Large intestine (tissue), 3 donors: ENCODE measurements around the gene HOXA11. TPM values are rescaled to one million over a fixed set of nuclear protein-coding genes. Genes with fewer than 3 reads are reported as not detected.

Experiments
- DNase-seq, 2 donors: peaks; one replicate each; pipeline versions ENCODE4 v3.0.0 to v3.0.0-alpha.2; 2013
- H3K27ac ChIP-seq: one replicate; pipeline ENCODE4 v1.5.1; 2013; ENCODE audit warnings: low read length
- H3K27me3 ChIP-seq: 2 replicates; pipeline ENCODE4 v1.6.1; 2013; ENCODE audit warnings: low read length; ENCODE audit not compliant: control insufficient read depth, insufficient read depth
- H3K36me3 ChIP-seq: 2 replicates; pipeline ENCODE4 v1.6.1; 2013; ENCODE audit warnings: low read length; ENCODE audit not compliant: control insufficient read depth, insufficient read depth
- H3K4me1 ChIP-seq: one replicate; pipeline ENCODE4 v1.6.1; 2013; ENCODE audit warnings: low read length; ENCODE audit not compliant: control insufficient read depth, insufficient read depth
- H3K4me3 ChIP-seq: one replicate; pipeline ENCODE4 v1.5.1; 2013; ENCODE audit warnings: low read length
- H3K9me3 ChIP-seq: one replicate; pipeline ENCODE4 v1.6.1; 2013; ENCODE audit warnings: mild to moderate bottlenecking, low read depth, low read length, moderate library complexity; ENCODE audit not compliant: control insufficient read depth
- WGBS: methylation state at CpG from one replicate; pipeline ENCODE4 v1.1.5; 2013; ENCODE audit warnings: low lambda C conversion rate; ENCODE audit not compliant: insufficient coverage; 5-methylcytosine and 5-hydroxymethylcytosine counted together
- polyA plus RNA-seq: library from polyadenylated mRNA; unstranded; fragments of 120-200 nt; gene quantifications from one replicate; pipeline ENCODE4 v1.2.1, GENCODE V29; 2013

The HOXA11 gene
- polyA plus RNA-seq, 1 donor = not detected

DNA sequence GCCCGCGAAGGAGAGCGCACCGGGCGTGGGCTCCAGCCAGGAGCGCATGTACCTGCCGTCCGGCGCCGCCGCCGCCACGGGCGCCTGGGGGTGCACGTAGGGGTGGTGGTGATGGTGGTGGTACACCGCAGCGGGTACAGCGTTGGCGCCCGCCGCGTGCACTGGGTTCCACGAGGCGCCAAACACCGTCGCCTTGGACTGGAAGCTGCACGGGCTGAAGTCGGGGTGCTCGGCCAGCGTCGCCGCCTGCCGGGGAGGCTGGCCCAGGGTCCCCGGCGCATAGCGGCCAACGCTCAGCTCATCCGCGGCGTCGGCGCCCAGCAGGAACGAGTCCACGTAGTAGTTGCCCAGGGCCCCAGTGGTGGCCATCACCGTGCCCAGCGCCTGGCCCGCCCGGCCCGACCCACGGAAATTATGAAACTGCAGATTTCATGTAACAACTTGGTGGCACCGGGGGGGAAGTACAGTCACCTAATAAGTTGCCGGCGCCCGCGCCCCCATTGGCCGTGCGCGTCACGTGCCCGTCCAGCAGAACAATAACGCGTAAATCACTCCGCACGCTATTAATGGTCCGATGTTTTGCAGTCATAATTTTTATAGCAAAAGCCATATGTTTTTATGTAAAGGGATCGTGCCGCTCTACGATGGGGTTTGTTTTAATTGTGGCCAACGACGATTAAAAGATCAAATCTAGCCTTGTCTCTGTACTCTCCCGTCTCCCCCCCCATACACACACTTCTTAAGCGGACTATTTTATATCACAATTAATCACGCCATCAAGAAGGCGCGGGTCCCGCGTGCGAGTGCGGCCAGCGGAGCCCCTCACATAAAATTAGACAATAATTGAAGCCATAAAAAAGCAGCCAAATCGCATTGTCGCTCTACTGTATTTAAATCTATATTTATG is 19.7 kb downstream of the HOXA11 start, which contains the start of gene HOXA9:
Gene HOXA9 (minus strand): TSS at position 449 of the 907 bp plus-strand sequence. CDS start 80 bp downstream, at position 369.
- peaks cover 96% of the 10 kb centered on the region for H3K27me3 ChIP-seq
- peaks cover 5% of the 10 kb centered on the region for H3K4me1 ChIP-seq
- H3K4me3 ChIP-seq = peak within 1 kb of the TSS; percentile 43
- no peak for DNase-seq
- 12% methylated on average over 4 of the region's 82 CpGs for WGBS
- H3K36me3 ChIP-seq = no peaks in the 10 kb centered on the region
- peak within 1 kb of the TSS; percentile 14 for H3K27ac ChIP-seq
- H3K9me3 ChIP-seq = peaks cover 49% of the 10 kb centered on the region

DNA sequence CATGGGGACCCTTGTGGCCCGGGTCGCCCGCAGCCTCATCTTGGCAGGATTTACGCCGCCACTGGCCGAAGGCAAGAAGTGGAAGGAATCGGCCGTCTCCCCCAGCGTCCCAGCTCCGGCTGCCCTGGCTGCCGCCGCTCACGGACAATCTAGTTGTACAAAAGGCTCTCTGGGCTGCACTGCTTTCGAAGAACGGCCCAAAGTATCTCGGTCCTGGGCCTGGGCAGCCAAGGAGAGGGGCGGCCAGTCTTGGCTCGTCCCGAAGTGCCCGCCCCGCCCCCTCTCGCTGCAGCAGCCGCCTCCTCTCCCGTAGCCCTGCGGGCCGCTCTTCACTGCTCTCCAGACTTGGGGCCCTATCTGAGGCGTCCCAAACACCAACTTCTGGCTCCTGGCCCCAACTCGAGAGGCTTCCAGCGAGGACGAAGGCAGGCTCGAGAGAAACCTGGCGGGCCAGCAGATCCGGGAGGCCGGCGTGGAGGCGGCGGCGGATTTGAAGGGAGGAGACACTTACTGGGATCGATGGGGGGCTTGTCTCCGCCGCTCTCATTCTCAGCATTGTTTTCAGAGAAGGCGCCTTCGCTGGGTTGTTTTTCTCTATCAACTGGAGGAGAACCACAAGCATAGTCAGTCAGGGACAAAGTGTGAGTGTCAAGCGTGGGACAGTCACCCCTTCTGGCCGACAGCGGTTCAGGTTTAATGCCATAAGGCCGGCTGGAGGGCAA is 20.5 kb downstream of the HOXA11 start:
- Histone ChIP-seq H3K4me3 (peak overlapping the region; percentile 43), H3K36me3 (no peaks in the 10 kb centered on the region), H3K4me1 (peaks cover 9% of the 10 kb centered on the region), H3K27ac (peak overlapping the region; percentile 8), H3K9me3 (peaks cover 46% of the 10 kb centered on the region), H3K27me3 (peaks cover 96% of the 10 kb centered on the region)
- WGBS = no CpG with 5 or more reads among the region's 47 CpGs
- no peak for DNase-seq

DNA sequence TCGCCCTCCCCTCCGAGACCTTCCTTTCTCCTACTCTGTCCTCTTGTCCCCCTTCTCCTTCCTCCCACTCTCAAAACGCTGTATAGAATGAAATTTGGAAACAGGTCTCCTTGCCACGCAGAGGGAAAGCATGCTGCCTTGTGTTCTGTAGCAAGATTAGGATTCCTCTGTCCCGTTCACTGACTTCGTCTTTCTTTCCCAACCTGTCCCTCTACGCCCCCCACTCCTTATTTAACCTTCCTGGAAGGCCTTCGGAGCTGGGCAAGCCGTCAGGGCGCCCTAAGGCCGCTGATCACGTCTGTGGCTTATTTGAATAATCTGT is 21.0 kb downstream of the HOXA11 start:
- no peak overlapping the region for H3K27ac ChIP-seq
- no peak for DNase-seq
- H3K36me3 ChIP-seq = no peaks in the 10 kb centered on the region
- H3K27me3 ChIP-seq = peaks cover 96% of the 10 kb centered on the region
- 18% methylated on average over 2 of the region's 12 CpGs for WGBS
- peaks cover 9% of the 10 kb centered on the region for H3K4me1 ChIP-seq
- peaks cover 42% of the 10 kb centered on the region for H3K9me3 ChIP-seq
- H3K4me3 ChIP-seq = peak overlapping the region; percentile 43

DNA sequence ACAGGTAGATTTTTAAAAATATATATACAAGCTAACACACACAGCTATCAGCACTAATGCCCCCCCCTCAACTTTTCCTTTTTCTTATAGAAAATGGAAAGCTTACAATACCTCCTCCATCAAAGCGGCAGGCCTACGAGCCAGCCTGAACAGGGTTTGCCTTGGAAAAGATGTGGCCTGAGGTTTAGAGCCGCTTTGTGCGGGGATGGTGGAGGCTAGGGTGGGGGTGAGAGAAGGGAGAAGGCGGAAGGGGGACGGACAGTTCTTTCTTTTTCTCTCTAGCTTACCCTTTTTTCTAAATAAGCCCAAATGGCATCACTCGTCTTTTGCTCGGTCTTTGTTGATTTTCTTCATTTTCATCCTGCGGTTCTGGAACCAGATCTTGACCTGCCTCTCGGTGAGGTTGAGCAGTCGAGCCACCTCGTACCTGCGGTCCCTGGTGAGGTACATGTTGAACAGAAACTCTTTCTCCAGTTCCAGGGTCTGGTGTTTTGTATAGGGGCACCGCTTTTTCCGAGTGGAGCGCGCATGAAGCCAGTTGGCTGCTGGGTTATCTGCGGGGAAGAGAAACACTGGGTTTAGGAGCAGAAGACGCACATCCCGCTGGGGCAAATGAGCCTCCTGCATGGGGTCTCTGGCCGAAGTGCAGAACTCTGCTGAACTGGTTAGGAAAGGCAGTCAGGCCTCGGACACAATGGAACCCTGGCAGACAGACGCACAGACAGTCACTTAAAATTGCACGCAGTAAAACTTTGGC is 21.6 kb downstream of the HOXA11 start:
- no peak overlapping the region for H3K27ac ChIP-seq
- no peaks in the 10 kb centered on the region for H3K36me3 ChIP-seq
- peaks cover 9% of the 10 kb centered on the region for H3K4me1 ChIP-seq
- H3K4me3 ChIP-seq = peak overlapping the region; percentile 43
- H3K27me3 ChIP-seq = peaks cover 96% of the 10 kb centered on the region
- DNase-seq = no peak
- H3K9me3 ChIP-seq = peaks cover 40% of the 10 kb centered on the region
- 0% methylated on average over 1 of the region's 24 CpGs for WGBS

DNA sequence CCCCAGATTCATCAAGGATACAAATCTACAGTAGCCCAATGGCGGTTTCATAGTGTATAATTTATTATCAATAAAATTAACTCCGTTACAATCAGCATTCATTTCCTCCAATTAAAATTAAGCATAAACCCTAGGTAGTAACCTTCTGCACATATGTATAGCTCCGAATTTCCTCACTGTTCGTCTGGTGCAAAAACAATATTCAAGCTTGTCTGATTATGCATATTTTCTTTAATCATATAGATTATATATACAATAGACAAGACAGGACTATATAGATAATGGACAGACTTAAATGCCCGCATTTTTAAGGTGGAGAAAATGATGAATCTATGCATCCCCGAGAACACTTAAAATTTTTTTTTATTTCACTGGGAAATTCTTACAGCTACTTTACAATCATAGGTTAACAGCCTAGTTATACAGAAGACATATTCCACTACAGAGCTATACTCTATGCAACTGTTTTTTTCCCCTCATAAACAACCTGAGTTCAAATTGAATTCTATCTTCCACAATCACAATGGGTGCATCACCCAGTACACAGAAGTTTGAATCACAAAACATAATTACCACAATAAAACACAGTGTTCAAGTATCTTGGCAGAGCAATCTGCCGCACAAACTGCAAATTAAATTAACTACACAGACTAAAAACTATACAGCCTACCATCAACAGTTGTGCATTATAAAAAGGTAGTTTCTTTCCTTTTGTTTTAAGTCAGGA is 22.3 kb downstream of the HOXA11 start:
- peak overlapping the region; percentile 43 for H3K4me3 ChIP-seq
- H3K27me3 ChIP-seq = peaks cover 96% of the 10 kb centered on the region
- no peak overlapping the region for H3K27ac ChIP-seq

DNA sequence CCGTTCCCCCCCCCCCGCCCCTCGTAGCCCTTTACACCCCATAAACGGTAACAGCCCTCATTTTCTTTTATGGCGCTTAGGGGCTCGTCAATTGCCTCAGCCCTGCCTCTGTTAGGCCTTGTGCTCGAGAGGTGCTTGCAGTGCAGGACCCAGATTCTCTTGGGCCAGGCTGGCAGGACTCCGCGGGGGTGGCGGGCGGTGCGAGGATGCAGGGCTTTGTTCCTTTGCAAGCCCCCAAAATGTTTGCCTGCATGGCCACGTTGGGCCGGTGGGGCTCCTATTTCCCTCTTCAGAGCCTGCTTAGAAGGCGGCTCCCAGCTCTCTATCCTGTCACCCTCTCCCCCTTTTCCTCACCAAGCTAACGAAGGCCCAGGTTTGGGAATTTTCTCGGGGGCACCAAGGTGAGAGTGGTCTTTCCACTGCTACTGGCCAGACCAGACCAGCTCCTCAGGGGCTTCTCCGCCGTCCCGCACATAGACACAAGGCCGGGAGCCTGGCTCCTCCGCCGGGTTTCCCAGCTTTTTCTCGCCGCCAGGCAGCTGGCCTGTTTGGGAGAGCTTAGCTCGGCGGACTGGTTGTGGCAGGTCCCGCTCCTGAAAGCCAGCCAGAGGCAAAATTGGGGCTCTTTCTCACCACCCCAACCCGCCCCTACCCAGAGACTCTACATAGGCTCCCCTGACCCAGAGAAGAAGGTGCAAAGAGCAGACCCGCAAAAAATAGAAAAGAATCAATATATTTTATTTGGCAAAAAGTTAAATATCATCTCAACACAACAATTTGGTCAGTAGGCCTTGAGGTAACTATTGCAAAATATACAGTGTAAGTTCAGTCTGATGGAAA is 23.1 kb downstream of the HOXA11 start:
- DNase-seq = no peak

More for the DNA sequence above, 22.3 kb downstream of the HOXA11 start:
- DNase-seq = no peak
- H3K9me3 ChIP-seq = peaks cover 37% of the 10 kb centered on the region
- WGBS = 68% methylated on average over 4 of the region's 7 CpGs
- H3K4me1 ChIP-seq = peaks cover 9% of the 10 kb centered on the region
- no peaks in the 10 kb centered on the region for H3K36me3 ChIP-seq

DNA sequence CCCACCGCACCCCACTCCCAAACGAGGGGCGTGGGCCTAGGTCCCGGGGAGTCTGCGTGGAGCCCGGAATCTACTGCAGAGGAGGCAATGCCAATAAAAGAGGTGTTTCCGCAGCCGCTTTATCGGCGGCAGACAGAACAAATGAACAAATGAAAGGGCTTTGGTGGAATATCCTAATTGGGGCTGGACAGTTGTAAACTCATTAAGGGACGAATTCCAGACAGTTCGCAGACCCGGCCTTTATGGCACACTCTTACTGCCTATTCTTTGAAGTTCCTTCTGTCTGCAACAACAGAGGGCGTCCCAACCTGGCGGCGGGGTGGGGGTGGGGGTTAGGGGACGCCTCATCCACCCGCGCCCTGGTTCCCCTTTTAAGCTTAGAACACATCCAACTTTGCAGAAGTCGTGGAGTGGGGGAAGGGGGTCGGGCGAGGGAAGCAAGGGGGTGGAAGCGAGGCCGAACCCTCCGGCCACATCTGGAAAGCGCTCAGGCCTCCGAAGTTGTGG is 23.8 kb downstream of the HOXA11 start:
- Histone ChIP-seq H3K4me3 (peak overlapping the region; percentile 59), H3K27ac (no peak overlapping the region), H3K9me3 (peaks cover 28% of the 10 kb centered on the region), H3K4me1 (peaks cover 10% of the 10 kb centered on the region), H3K36me3 (no peaks in the 10 kb centered on the region), H3K27me3 (peaks cover 94% of the 10 kb centered on the region)
- no peak for DNase-seq
- WGBS = 0% methylated on average over 1 of the region's 27 CpGs

More for the DNA sequence above, 23.1 kb downstream of the HOXA11 start:
- Histone ChIP-seq H3K36me3 (no peaks in the 10 kb centered on the region), H3K9me3 (peaks cover 34% of the 10 kb centered on the region), H3K27ac (peak overlapping the region; percentile 8), H3K27me3 (peaks cover 96% of the 10 kb centered on the region), H3K4me3 (no peak overlapping the region), H3K4me1 (peaks cover 9% of the 10 kb centered on the region)
- WGBS = 60% methylated on average over 1 of the region's 30 CpGs

DNA sequence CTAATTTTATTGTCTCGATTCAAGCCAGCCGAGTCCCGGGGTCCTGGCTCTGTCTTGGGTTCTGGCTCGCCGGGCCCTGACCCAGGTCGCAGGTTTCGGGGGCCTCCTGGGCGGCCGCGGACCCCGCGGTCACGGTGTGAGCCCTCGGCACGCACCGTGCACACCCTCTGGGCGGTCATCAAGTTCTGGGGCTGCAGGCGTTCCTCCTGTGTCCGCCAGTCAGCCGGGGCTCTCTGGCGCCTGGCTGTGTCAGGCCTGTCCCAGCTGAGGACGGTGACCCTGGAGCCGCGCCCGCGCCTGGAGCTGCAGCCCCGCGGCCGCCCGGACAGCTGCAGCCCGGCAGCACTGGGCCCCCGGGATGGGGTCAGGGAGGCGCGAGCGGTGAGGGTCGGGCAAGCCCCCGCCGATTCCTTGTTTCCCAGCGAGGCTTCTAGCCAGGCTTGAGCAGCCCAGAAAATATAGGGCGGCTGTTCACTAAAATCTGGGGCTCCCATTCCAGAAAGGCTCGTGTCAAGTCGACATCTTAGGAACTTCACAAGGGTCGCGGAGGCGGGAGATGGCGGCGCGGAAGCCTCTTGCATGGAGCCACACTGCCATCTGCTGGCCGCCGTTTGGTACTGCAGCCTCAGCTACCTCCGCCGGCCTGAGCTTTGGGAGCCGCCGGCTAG is 24.4 kb downstream of the HOXA11 start:
- Histone ChIP-seq H3K9me3 (peaks cover 29% of the 10 kb centered on the region), H3K4me3 (peak overlapping the region; percentile 59), H3K27me3 (peaks cover 94% of the 10 kb centered on the region), H3K36me3 (no peaks in the 10 kb centered on the region), H3K4me1 (peaks cover 12% of the 10 kb centered on the region), H3K27ac (peak overlapping the region; percentile 64)
- DNase-seq = peak; percentile 71 to 78
- WGBS = 0% methylated on average over 2 of the region's 54 CpGs
